HCT116 (cell line): Measurements from ENCODE around the gene PNKP. TPM values are rescaled to one million over a fixed set of nuclear protein-coding genes. Genes with fewer than 3 reads are reported as not detected.

Source experiments
- ATAC-seq: fragments of 200-7000 bp; cut with Tn5 transposase; 2 replicates; pipeline ENCODE4 v1.9.1; 2020; ENCODE audit warnings: mild to moderate bottlenecking, moderate library complexity
- BruUV-seq: library from RNA; stranded (reverse); fragments of 400-500 nt; replicated peaks from 2 replicates; lab custom pipeline; 2021; lab: Mats Ljungman, UMichigan
- CTCF ChIA-PET: fragments of 300-600 bp; sonication (Branson Sonifier 250); formaldehyde crosslinking; loops from one replicate; lab custom pipeline; 2021; ENCODE audit warnings: antibody characterized with exemption; lab: Charles Lee
- POLR2A ChIA-PET: fragments of 300-600, 350-600 bp; sonication (Branson Sonifier 250); formaldehyde crosslinking; loops from one replicate; lab custom pipeline; 2021; ENCODE audit warnings: antibody characterized with exemption; lab: Charles Lee
- RAD21 ChIA-PET, 2 experiments: fragments of 300-600 bp; sonication (Branson Sonifier 250); formaldehyde crosslinking; loops; one replicate each; lab custom pipeline; 2023; ENCODE audit warnings: low total read pairs in 2 of 2; ENCODE audit not compliant: uncharacterized antibody in 2 of 2, unreplicated experiment in 2 of 2, low non-redundant PET in 1 of 2; lab: Charles Lee
- DNase-seq: peaks from one replicate; pipeline ENCODE4 v3.0.0-alpha.2; 2010; ENCODE audit warnings: low read depth, low spot score
- H2AFZ ChIP-seq: fragments of 200-600 bp; shearing (Covaris generic), sonication (generic); 2 replicates; pipeline ENCODE4 v1.6.1; 2017; ENCODE audit warnings: low read depth, mixed run types, mixed read lengths, antibody characterized with exemption, low read length; ENCODE audit not compliant: poor library complexity, severe bottlenecking
- H3K27ac ChIP-seq: 2 replicates; pipeline ENCODE4 v1.5.1; 2012; ENCODE audit warnings: low read depth, low read length
- H3K27me3 ChIP-seq: fragments of 200-600 bp; sonication (generic); 2 replicates; pipeline ENCODE4 v1.6.1; 2016; ENCODE audit warnings: mixed run types, low read length, mixed read lengths; ENCODE audit not compliant: insufficient read depth
- H3K36me3 ChIP-seq, 2 experiments: fragments of 200-500 bp in 1 of 2; fragments of 200-600 bp in 1 of 2; sonication (Bioruptor generic) in 1 of 2; sonication (generic) in 1 of 2; 2 replicates each; pipeline versions ENCODE4 v1.5.1 to v1.6.1; 2014 to 2016; ENCODE audit warnings: low read length in 2 of 2, inconsistent platforms in 1 of 2, mixed read lengths in 1 of 2, mixed run types in 1 of 2; ENCODE audit not compliant: insufficient read depth in 2 of 2, control insufficient read depth in 1 of 2
- H3K4me1 ChIP-seq, 2 experiments: fragments of 200-600 bp in 1 of 2; sonication (generic) in 1 of 2; 2 replicates each; pipeline versions ENCODE4 v1.5.1 to v1.6.1; 2012 to 2017; ENCODE audit warnings: low read length in 2 of 2, inconsistent platforms in 1 of 2, mild to moderate bottlenecking in 1 of 2, mixed read lengths in 1 of 2, mixed run types in 1 of 2, moderate library complexity in 1 of 2; ENCODE audit not compliant: insufficient read depth in 2 of 2, control insufficient read depth in 1 of 2
- H3K4me2 ChIP-seq: fragments of 200-600 bp; sonication (generic); 2 replicates; pipeline ENCODE4 v1.6.1; 2017; ENCODE audit warnings: mixed run types, low read length, mixed read lengths
- H3K4me3 ChIP-seq, 2 experiments: fragments of 200-600 bp in 1 of 2; sonication (generic) in 1 of 2; replicated peaks in 1 of 2; 2 replicates each; pipeline ENCODE4 v1.5.1; 2011 to 2016; ENCODE audit warnings: low read length in 2 of 2, control low read depth in 1 of 2, low read depth in 1 of 2, mild to moderate bottlenecking in 1 of 2, mixed read lengths in 1 of 2, mixed run types in 1 of 2
- H3K79me2 ChIP-seq: fragments of 200-600 bp; sonication (generic); 2 replicates; pipeline ENCODE4 v1.6.1; 2017; ENCODE audit warnings: mild to moderate bottlenecking, mixed run types, low read length, moderate library complexity, mixed read lengths; ENCODE audit not compliant: insufficient read depth
- H3K9ac ChIP-seq: fragments of 200-600 bp; sonication (generic); 2 replicates; pipeline ENCODE4 v1.6.1; 2016; ENCODE audit warnings: low read length, mixed read lengths
- H3K9me2 ChIP-seq: fragments of 200-600 bp; sonication (generic), shearing (Covaris generic); 2 replicates; pipeline ENCODE4 v1.6.1; 2017; ENCODE audit warnings: mixed run types, mild to moderate bottlenecking, moderate library complexity; ENCODE audit not compliant: insufficient read depth
- H3K9me3 ChIP-seq, 2 experiments: fragments of 200-500 bp in 1 of 2; fragments of 200-600 bp in 1 of 2; sonication (Bioruptor generic) in 1 of 2; sonication (generic) in 1 of 2; 2 replicates each; pipeline ENCODE4 v1.6.1; 2014 to 2017; ENCODE audit warnings: low read length in 2 of 2, mixed read lengths in 2 of 2, inconsistent platforms in 1 of 2, low read depth in 1 of 2, mild to moderate bottlenecking in 1 of 2, mixed run types in 1 of 2, moderate library complexity in 1 of 2; ENCODE audit not compliant: control insufficient read depth in 1 of 2, insufficient read depth in 1 of 2
- H4K20me1 ChIP-seq: fragments of 200-600 bp; sonication (generic), shearing (Covaris generic); 2 replicates; pipeline ENCODE4 v1.6.1; 2017; ENCODE audit warnings: mixed run types, mild to moderate bottlenecking, moderate library complexity; ENCODE audit not compliant: insufficient read depth
- EGR1 ChIP-seq: IDR thresholded peaks from 2 replicates; pipeline ENCODE4 v1.6.1; 2012; ENCODE audit warnings: low read depth
- EZH2 ChIP-seq: fragments of 200-600 bp; sonication (generic); IDR thresholded peaks from 2 replicates; pipeline ENCODE4 v1.6.1; 2017; ENCODE audit warnings: antibody characterized with exemption, mixed run types
- EZH2phosphoT487 ChIP-seq: fragments of 200-600 bp; IDR thresholded peaks from 2 replicates; pipeline ENCODE4 v1.6.1; 2018; ENCODE audit warnings: antibody characterized with exemption, borderline replicate concordance
- FOSL1 ChIP-seq: IDR thresholded peaks from 2 replicates; pipeline ENCODE4 v1.6.1; 2012; ENCODE audit warnings: low read depth
- POLR2AphosphoS5 ChIP-seq: IDR thresholded peaks from 2 replicates; pipeline ENCODE4 v1.6.1; 2011; ENCODE audit warnings: mild to moderate bottlenecking, low read depth, low read length, moderate library complexity
- RAD21 ChIP-seq: IDR thresholded peaks from 2 replicates; pipeline ENCODE4 v1.6.1; 2012; ENCODE audit warnings: low read depth, mild to moderate bottlenecking
- SIN3A ChIP-seq: IDR thresholded peaks from 2 replicates; pipeline ENCODE4 v1.6.1; 2012; ENCODE audit warnings: low read depth
- SP1 ChIP-seq: IDR thresholded peaks from 2 replicates; pipeline ENCODE4 v1.6.1; 2012; ENCODE audit warnings: low read depth
- SRF ChIP-seq: IDR thresholded peaks from 2 replicates; pipeline ENCODE4 v1.6.1; 2012; ENCODE audit warnings: low read depth
- ZNF274 ChIP-seq: fragments of 200-500 bp; sonication (Bioruptor generic); IDR thresholded peaks from 2 replicates; pipeline ENCODE4 v1.6.1; 2014; ENCODE audit warnings: mild to moderate bottlenecking, low read depth, low read length, inconsistent platforms
- intact Hi-C: fragments of 100-400 bp; cut with micrococcal nuclease; formaldehyde crosslinking; loops from 2 replicates; pipeline ENCODE4 v1.10.0; 2022
- total RNA-seq: library from RNA; stranded (reverse); gene quantifications from one replicate; pipeline ENCODE4 v1.2.1, GENCODE V29; 2021; ENCODE audit not compliant: unreplicated experiment

Gene PNKP
- total RNA-seq, 1 experiment from 2014 or later = 129 TPM

GRCh38 chr19:49831592-49831991 lies 35.8 kb downstream of the PNKP start:
- H3K9ac ChIP-seq = no peak overlapping the region
- BruUV-seq = no TSS peak
- no peak overlapping the region for H3K4me3 ChIP-seq
- TF ChIP-seq EZH2 (no peak), EZH2phosphoT487 (no peak), FOSL1 (no peak), POLR2AphosphoS5 (no peak), EGR1 (no peak), SP1 (no peak), SRF (no peak), SIN3A (no peak)
- H3K9me3 ChIP-seq = no peaks in the 10 kb centered on the region
- no peak overlapping the region for H3K4me2 ChIP-seq
- H4K20me1 ChIP-seq = no peaks in the 10 kb centered on the region
- H3K27me3 ChIP-seq = no peaks in the 10 kb centered on the region
- ChIA-PET RAD21 (no interaction called here), CTCF (no interaction called here), POLR2A (no interaction called here)
- DNase-seq (no peak), ATAC-seq (no peak)
- no peak overlapping the region for H3K27ac ChIP-seq
- H2AFZ ChIP-seq = no peak overlapping the region
- H3K79me2 ChIP-seq = peaks cover 13% of the 10 kb centered on the region
- H3K9me2 ChIP-seq = no peaks in the 10 kb centered on the region
- H3K36me3 ChIP-seq = peaks cover 21 to 40% of the 10 kb centered on the region in 2 experiments; a peak in 3 of 4 replicates
- intact Hi-C loops = no loop called here
- no peaks in the 10 kb centered on the region for H3K4me1 ChIP-seq

DNA sequence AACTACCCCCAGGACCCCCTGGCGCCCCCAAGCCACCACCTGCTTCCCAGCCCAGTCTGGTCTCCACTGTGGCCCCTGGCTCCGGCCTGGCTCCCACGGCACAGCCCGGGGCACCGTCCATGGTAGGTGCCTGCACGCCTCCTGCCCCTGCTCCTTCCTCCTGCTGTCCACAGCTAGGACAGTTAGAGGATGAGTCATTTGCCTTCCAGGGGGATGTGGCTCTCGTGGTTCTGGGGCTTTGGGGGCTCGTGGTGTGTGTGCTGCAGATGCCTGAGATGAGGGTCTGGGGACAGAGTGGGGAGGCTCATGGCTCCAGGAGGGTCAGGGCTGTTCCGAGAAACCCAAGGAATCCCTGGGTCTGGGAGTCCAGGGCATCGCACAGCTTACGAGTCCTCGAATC lies 36.6 kb downstream of the PNKP start:
- DNase-seq (no peak), ATAC-seq (no peak)
- H2AFZ ChIP-seq = no peak overlapping the region
- H3K9me2 ChIP-seq = no peaks in the 10 kb centered on the region
- no peak for TF ChIP-seq EGR1
- no peak for TF ChIP-seq SRF
- no peak for TF ChIP-seq RAD21
- no peak for TF ChIP-seq EZH2
- no peak for TF ChIP-seq ZNF274
- no peak overlapping the region for H3K4me2 ChIP-seq
- H3K9ac ChIP-seq = no peak overlapping the region
- RAD21 ChIA-PET = no interaction called here
- POLR2A ChIA-PET = no interaction called here
- BruUV-seq = no TSS peak
- no peaks in the 10 kb centered on the region for H3K4me1 ChIP-seq
- H3K9me3 ChIP-seq = no peaks in the 10 kb centered on the region
- no peak overlapping the region for H3K27ac ChIP-seq
- intact Hi-C loops = no loop called here
- H3K4me3 ChIP-seq = no peak overlapping the region
- CTCF ChIA-PET = no interaction called here
- peaks cover 20% of the 10 kb centered on the region for H3K79me2 ChIP-seq
- no peaks in the 10 kb centered on the region for H3K27me3 ChIP-seq
- H4K20me1 ChIP-seq = no peaks in the 10 kb centered on the region
- peaks cover 15 to 32% of the 10 kb centered on the region in 2 experiments; a peak in 3 of 4 replicates for H3K36me3 ChIP-seq
